KG1 (cell line): Measurements from ENCODE around the gene POU4F2.

ENCODE experiments used
- DNase-seq: peaks from one replicate; lab custom pipeline; 2025; lab: John Stamatoyannopoulos, UW

The POU4F2 gene

GRCh38 chr4:146638786-146639505 lies at the start of gene POU4F2:
TSS of gene POU4F2 (plus strand) at chr4:146638893. CDS start at chr4:146639141, 248 bp downstream.
- no peak for DNase-seq

- DNase-seq, result no peak
These were observed 47.9 kb upstream of the POU4F2 start for GRCh38 chr4:146590801-146591200.

GRCh38 chr4:146592019-146592418 lies 46.7 kb upstream of the POU4F2 start:
- no peak for DNase-seq

GRCh38 chr4:146632770-146633470 lies 5.8 kb upstream of the POU4F2 start:
- no peak for DNase-seq

GRCh38 chr4:146633471-146633800 lies 5.3 kb upstream of the POU4F2 start:
- no peak for DNase-seq

GRCh38 chr4:146634825-146635224 lies 3.9 kb upstream of the POU4F2 start:
- DNase-seq, result no peak

- no peak for DNase-seq
These were observed 916 bp upstream of the POU4F2 start for GRCh38 chr4:146637621-146638332.

GRCh38 chr4:146638333-146638785 lies 334 bp upstream of the POU4F2 start:
- DNase-seq, result no peak

- no peak for DNase-seq
These were observed 826 bp downstream of the POU4F2 start for GRCh38 chr4:146639506-146639932.

GRCh38 chr4:146640021-146640464 lies 1.4 kb downstream of the POU4F2 start:
- no peak for DNase-seq

- DNase-seq, result no peak
These were observed 1.9 kb downstream of the POU4F2 start for GRCh38 chr4:146640465-146641061.

GRCh38 chr4:146641762-146642161 lies 3.1 kb downstream of the POU4F2 start:
- no peak for DNase-seq

- DNase-seq, result no peak
These were observed 5.2 kb downstream of the POU4F2 start for GRCh38 chr4:146643812-146644401.

GRCh38 chr4:146645921-146646320 lies 7.2 kb downstream of the POU4F2 start:
- no peak for DNase-seq

- DNase-seq, result no peak
These were observed 8.1 kb downstream of the POU4F2 start for GRCh38 chr4:146646593-146647325.

- no peak for DNase-seq
These were observed 9.1 kb downstream of the POU4F2 start for GRCh38 chr4:146647615-146648460.

GRCh38 chr4:146648461-146648783 lies 9.7 kb downstream of the POU4F2 start:
- DNase-seq, result no peak

- no peak for DNase-seq
These were observed 10.5 kb downstream of the POU4F2 start for GRCh38 chr4:146649232-146649631.

GRCh38 chr4:146650034-146650433 lies 11.3 kb downstream of the POU4F2 start:
- DNase-seq, result no peak

GRCh38 chr4:146654687-146655520 lies 16.2 kb downstream of the POU4F2 start:
- no peak for DNase-seq
